SK-N-SH (cell line): ENCODE data around the gene CIB4. TPM values are rescaled to one million over a fixed set of nuclear protein-coding genes. Genes with fewer than 3 reads are reported as not detected.
A peak's percentile ranks its signal among the peaks of the same experiment; 100 is the strongest.

Experiments
- CTCF ChIA-PET: fragments of 300-600, 350-600 bp; formaldehyde crosslinking; extraction: SDS; loops from one replicate; lab custom pipeline; 2021; lab: Yijun Ruan, JAX
- POLR2A ChIA-PET: fragments of 350-600 bp; sonication (Branson Sonifier 250); formaldehyde crosslinking; extraction: SDS; loops from one replicate; lab custom pipeline; 2020; ENCODE audit warnings: antibody characterized with exemption, inconsistent platforms; lab: Yijun Ruan, JAX
- DNase-seq: peaks from one replicate; pipeline ENCODE4 v3.0.0; 2012
- H2AFZ ChIP-seq: fragments of 200-600 bp; sonication (generic); 2 replicates; pipeline ENCODE4 v1.8.1; 2016; ENCODE audit warnings: antibody characterized with exemption, mild to moderate bottlenecking, low read depth
- H3F3A ChIP-seq: fragments of 200-600 bp; sonication (generic); replicated peaks from 2 replicates; pipeline ENCODE3; 2016; ENCODE audit warnings: antibody characterized with exemption, mild to moderate bottlenecking; ENCODE audit not compliant: insufficient read depth
- H3K27ac ChIP-seq, 2 experiments: fragments of 200-500 bp in 1 of 2; fragments of 200-600 bp in 1 of 2; sonication (Bioruptor generic) in 1 of 2; sonication (generic), shearing (Covaris generic) in 1 of 2; 2 replicates each; pipeline versions ENCODE4 v1.5.1 to v1.6.1; 2014 to 2016; ENCODE audit warnings: low read depth in 2 of 2, inconsistent platforms in 1 of 2, low read length in 1 of 2, mild to moderate bottlenecking in 1 of 2, mixed read lengths in 1 of 2
- H3K27me3 ChIP-seq: fragments of 200-600 bp; sonication (generic), shearing (Covaris generic); 2 replicates; pipeline ENCODE4 v1.6.1; 2016; ENCODE audit warnings: mixed run types; ENCODE audit not compliant: insufficient read depth
- H3K36me3 ChIP-seq, 2 experiments: fragments of 200-500 bp in 1 of 2; fragments of 200-600 bp in 1 of 2; sonication (Bioruptor generic) in 1 of 2; sonication (generic) in 1 of 2; replicated peaks in 1 of 2; 2 replicates each; pipeline versions ENCODE3 to v1.5.1; 2014 to 2016; ENCODE audit warnings: low read length in 1 of 2, mild to moderate bottlenecking in 1 of 2; ENCODE audit not compliant: insufficient read depth in 2 of 2, control insufficient read depth in 1 of 2
- H3K4me1 ChIP-seq, 2 experiments: fragments of 200-500 bp in 1 of 2; fragments of 200-600 bp in 1 of 2; sonication (Bioruptor generic) in 1 of 2; sonication (generic), shearing (Covaris generic) in 1 of 2; 2 replicates each; pipeline versions ENCODE4 v1.5.1 to v1.6.1; 2014 to 2016; ENCODE audit warnings: low read depth in 1 of 2, low read length in 1 of 2, mixed run types in 1 of 2; ENCODE audit not compliant: insufficient read depth in 2 of 2, control insufficient read depth in 1 of 2
- H3K4me2 ChIP-seq: fragments of 200-600 bp; sonication (generic), shearing (Covaris generic); 2 replicates; pipeline ENCODE4 v1.6.1; 2017; ENCODE audit warnings: mixed run types
- H3K4me3 ChIP-seq, 2 experiments: fragments of 200-500 bp in 1 of 2; fragments of 200-600 bp in 1 of 2; sonication (Bioruptor generic) in 1 of 2; sonication (generic), shearing (Covaris generic) in 1 of 2; 2 replicates each; pipeline versions ENCODE4 v1.5.1 to v1.8.1; 2014 to 2016; ENCODE audit warnings: low read depth in 2 of 2, inconsistent platforms in 1 of 2, low read length in 1 of 2, mild to moderate bottlenecking in 1 of 2, mixed read lengths in 1 of 2, moderate library complexity in 1 of 2
- H3K79me2 ChIP-seq: fragments of 200-600 bp; sonication (generic); 2 replicates; pipeline ENCODE4 v1.8.1; 2017; ENCODE audit warnings: mild to moderate bottlenecking; ENCODE audit not compliant: insufficient read depth
- H3K9ac ChIP-seq: fragments of 200-600 bp; sonication (generic); 2 replicates; pipeline ENCODE4 v1.6.1; 2017; ENCODE audit warnings: mixed run types
- H3K9me2 ChIP-seq: fragments of 200-600 bp; sonication (generic); 2 replicates; pipeline ENCODE4 v1.6.1; 2017; ENCODE audit warnings: mixed run types
- H3K9me3 ChIP-seq: fragments of 200-600 bp; sonication (generic); 2 replicates; pipeline ENCODE4 v1.6.1; 2017; ENCODE audit warnings: mixed run types, mild to moderate bottlenecking, moderate library complexity
- H4K20me1 ChIP-seq: fragments of 200-600 bp; sonication (generic); 2 replicates; pipeline ENCODE4 v1.6.1; 2017; ENCODE audit warnings: mild to moderate bottlenecking, mixed run types; ENCODE audit not compliant: insufficient read depth
- CHD2 ChIP-seq: fragments of 150-350 bp; IDR thresholded peaks from 2 replicates; pipeline ENCODE4 v1.6.1; 2018; ENCODE audit warnings: low read length; ENCODE audit not compliant: partially characterized antibody
- FOXJ3 ChIP-seq: sonication (generic); formaldehyde crosslinking; IDR thresholded peaks from 2 replicates; pipeline ENCODE4 v1.5.1; 2020; ENCODE audit warnings: mild to moderate bottlenecking, missing genetic modification reagents
- MEF2A ChIP-seq: IDR thresholded peaks from 2 replicates; pipeline ENCODE4 v1.4.0; 2012; ENCODE audit warnings: low read depth, borderline replicate concordance
- NRF1 ChIP-seq: IDR thresholded peaks from 2 replicates; pipeline ENCODE4 v1.6.1; 2012; ENCODE audit warnings: low read depth, mild to moderate bottlenecking, low read length
- POLR2AphosphoS5 ChIP-seq: IDR thresholded peaks from 2 replicates; pipeline ENCODE4 v1.6.1; 2012; ENCODE audit warnings: low read depth, low read length
- RAD21 ChIP-seq: IDR thresholded peaks from 2 replicates; pipeline ENCODE4 v1.6.1; 2012; ENCODE audit warnings: mild to moderate bottlenecking, low read length
- RCOR1 ChIP-seq: fragments of 150-350 bp; IDR thresholded peaks from 2 replicates; pipeline ENCODE4 v1.6.1; 2017; ENCODE audit warnings: antibody characterized with exemption, low read length
- RFX5 ChIP-seq: IDR thresholded peaks from 2 replicates; pipeline ENCODE4 v1.6.1; 2012; ENCODE audit warnings: mild to moderate bottlenecking, improper control_type of control experiment, low read length
- RXRA ChIP-seq: IDR thresholded peaks from 2 replicates; pipeline ENCODE4 v1.4.0; 2012; ENCODE audit warnings: low read depth, mild to moderate bottlenecking, borderline replicate concordance
- SIN3A ChIP-seq: IDR thresholded peaks from 2 replicates; pipeline ENCODE4 v1.6.1; 2012; ENCODE audit warnings: low read depth, mild to moderate bottlenecking, low read length, moderate library complexity, borderline replicate concordance
- TAF1 ChIP-seq: IDR thresholded peaks from 2 replicates; pipeline ENCODE4 v1.6.1; 2012; ENCODE audit warnings: low read depth, mild to moderate bottlenecking, low read length, moderate library complexity, borderline replicate concordance
- TCF12 ChIP-seq: IDR thresholded peaks from 2 replicates; pipeline ENCODE4 v1.4.0; 2012
- TEAD4 ChIP-seq: IDR thresholded peaks from 2 replicates; pipeline ENCODE4 v1.4.0; 2012; ENCODE audit warnings: mild to moderate bottlenecking, borderline replicate concordance; ENCODE audit not compliant: insufficient read depth
- USF2 ChIP-seq: fragments of 150-350 bp; IDR thresholded peaks from 2 replicates; pipeline ENCODE4 v1.6.1; 2017; ENCODE audit warnings: antibody characterized with exemption, low read length, low read depth, borderline replicate concordance
- YY1 ChIP-seq: IDR thresholded peaks from 2 replicates; pipeline ENCODE4 v1.4.0; 2012; ENCODE audit warnings: low read depth, mild to moderate bottlenecking
- WGBS: methylation state at CpG from one replicate; pipeline ENCODE4 v1.1.6; 2017; ENCODE audit warnings: low lambda C conversion rate; 5-methylcytosine and 5-hydroxymethylcytosine counted together
- polyA plus RNA-seq, 3 experiments: library from polyadenylated mRNA; depleted of rRNA; stranded (reverse); fragments of >200 nt; gene quantifications; 2 replicates each; pipeline ENCODE4 v1.2.3, GENCODE V29; 2012
- TF ChIP-seq, protein P1 (sequence below): IDR thresholded peaks from 2 replicates; pipeline ENCODE4 v1.4.0; 2012; ENCODE audit warnings: low read depth, borderline replicate concordance

CIB4 gene
- polyA plus RNA-seq, 1 of the 3 experiments (the other 2 are of a cell fraction): not detected

- TF ChIP-seq RAD21 (peak; percentile 40), FOXJ3 (peak; percentile 63; the same call in 1 of the 2 replicates), RXRA (no peak), RCOR1 (peak; percentile 49; the same call in 1 of the 2 replicates)
Measured at GRCh38 chr2:26561918-26562810, 79.0 kb downstream of the CIB4 start (continued).

GRCh38 chr2:26561376-26561775 is 79.8 kb downstream of the CIB4 start:
- peaks cover 0 to 9% of the 10 kb centered on the region in 2 experiments; a peak in 1 of 4 replicates for H3K4me1 ChIP-seq
- WGBS: 88% methylated on average over 8 of the region's 8 CpGs

More at GRCh38 chr2:26561376-26561775, 79.8 kb downstream of the CIB4 start:
- Histone ChIP-seq H3K9ac (no peak overlapping the region), H3K4me2 (no peak overlapping the region), H4K20me1 (no peaks in the 10 kb centered on the region), H2AFZ (no peak overlapping the region), H3K27ac (no peak overlapping the region), H3K27me3 (peaks cover 86% of the 10 kb centered on the region), H3K79me2 (no peaks in the 10 kb centered on the region), H3K9me3 (no peaks in the 10 kb centered on the region), H3K9me2 (no peaks in the 10 kb centered on the region), H3K36me3 (no peaks in the 10 kb centered on the region), H3K4me3 (no peak overlapping the region), H3F3A (no peaks in the 10 kb centered on the region)
- ChIA-PET CTCF (interaction anchor here (0.8 to 11.1 kb wide), 19 partner anchors 9 to 461 kb away, joined by 3 to 153 read pairs (median 5); no protein-coding TSS in a partner anchor), POLR2A (interaction anchor here (0.6 kb wide), 1 partner anchor 229 kb away, joined by 3 read pairs; no protein-coding TSS in a partner anchor)
- DNase-seq: no peak
- no peak for TF ChIP-seq TEAD4
- TF ChIP-seq TAF1: no peak
- TF ChIP-seq NRF1: no peak
- TF ChIP-seq RFX5: no peak
- no peak for TF ChIP-seq YY1
- TF ChIP-seq SIN3A: no peak
- TF ChIP-seq CHD2: no peak
- no peak for TF ChIP-seq USF2
- no peak for TF ChIP-seq FOXJ3
- TF ChIP-seq RCOR1: no peak
- TF ChIP-seq, protein P1, sequence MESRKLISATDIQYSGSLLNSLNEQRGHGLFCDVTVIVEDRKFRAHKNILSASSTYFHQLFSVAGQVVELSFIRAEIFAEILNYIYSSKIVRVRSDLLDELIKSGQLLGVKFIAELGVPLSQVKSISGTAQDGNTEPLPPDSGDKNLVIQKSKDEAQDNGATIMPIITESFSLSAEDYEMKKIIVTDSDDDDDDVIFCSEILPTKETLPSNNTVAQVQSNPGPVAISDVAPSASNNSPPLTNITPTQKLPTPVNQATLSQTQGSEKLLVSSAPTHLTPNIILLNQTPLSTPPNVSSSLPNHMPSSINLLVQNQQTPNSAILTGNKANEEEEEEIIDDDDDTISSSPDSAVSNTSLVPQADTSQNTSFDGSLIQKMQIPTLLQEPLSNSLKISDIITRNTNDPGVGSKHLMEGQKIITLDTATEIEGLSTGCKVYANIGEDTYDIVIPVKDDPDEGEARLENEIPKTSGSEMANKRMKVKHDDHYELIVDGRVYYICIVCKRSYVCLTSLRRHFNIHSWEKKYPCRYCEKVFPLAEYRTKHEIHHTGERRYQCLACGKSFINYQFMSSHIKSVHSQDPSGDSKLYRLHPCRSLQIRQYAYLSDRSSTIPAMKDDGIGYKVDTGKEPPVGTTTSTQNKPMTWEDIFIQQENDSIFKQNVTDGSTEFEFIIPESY: no peak
- no peak for TF ChIP-seq TCF12
- TF ChIP-seq POLR2AphosphoS5: no peak
- no peak for TF ChIP-seq MEF2A
